ENCODE results near the gene LRP3.
"Not testable (repeated sequence)": the region's sequence is repeated elsewhere in the genome, so short reads cannot be mapped to it uniquely, and the experiment has no call there.

Gene LRP3

DNA sequence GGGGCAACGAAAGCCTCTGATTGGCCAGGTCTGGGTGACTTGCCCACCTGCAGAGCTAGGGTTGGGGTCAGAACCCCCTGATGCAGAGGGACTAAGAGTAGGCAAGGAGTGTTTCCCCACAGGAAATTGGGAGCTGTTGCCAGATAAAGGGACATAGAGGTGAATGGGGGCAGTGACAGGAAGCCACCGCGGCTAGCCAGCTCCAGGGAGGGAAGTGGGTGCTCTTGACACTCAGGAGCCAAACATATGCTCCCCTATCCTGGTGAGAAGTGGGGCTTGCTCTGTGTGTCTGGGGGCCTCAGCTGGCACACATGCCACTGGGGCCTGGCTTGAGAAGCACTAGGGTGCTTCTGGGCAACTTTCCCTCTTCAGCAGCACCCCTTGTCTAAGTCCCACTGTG lies 36.2 kb upstream of the LRP3 start:
- H3K27ac ChIP-seq, result no peak overlapping the region
- no peak for TF ChIP-seq ZFX (IDR thresholded peaks at IDR 0.05; ENCODE audit: borderline replicate concordance)
- TF ChIP-seq, protein P1, sequence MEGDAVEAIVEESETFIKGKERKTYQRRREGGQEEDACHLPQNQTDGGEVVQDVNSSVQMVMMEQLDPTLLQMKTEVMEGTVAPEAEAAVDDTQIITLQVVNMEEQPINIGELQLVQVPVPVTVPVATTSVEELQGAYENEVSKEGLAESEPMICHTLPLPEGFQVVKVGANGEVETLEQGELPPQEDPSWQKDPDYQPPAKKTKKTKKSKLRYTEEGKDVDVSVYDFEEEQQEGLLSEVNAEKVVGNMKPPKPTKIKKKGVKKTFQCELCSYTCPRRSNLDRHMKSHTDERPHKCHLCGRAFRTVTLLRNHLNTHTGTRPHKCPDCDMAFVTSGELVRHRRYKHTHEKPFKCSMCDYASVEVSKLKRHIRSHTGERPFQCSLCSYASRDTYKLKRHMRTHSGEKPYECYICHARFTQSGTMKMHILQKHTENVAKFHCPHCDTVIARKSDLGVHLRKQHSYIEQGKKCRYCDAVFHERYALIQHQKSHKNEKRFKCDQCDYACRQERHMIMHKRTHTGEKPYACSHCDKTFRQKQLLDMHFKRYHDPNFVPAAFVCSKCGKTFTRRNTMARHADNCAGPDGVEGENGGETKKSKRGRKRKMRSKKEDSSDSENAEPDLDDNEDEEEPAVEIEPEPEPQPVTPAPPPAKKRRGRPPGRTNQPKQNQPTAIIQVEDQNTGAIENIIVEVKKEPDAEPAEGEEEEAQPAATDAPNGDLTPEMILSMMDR (IDR thresholded peaks at IDR 0.05), result no peak

DNA sequence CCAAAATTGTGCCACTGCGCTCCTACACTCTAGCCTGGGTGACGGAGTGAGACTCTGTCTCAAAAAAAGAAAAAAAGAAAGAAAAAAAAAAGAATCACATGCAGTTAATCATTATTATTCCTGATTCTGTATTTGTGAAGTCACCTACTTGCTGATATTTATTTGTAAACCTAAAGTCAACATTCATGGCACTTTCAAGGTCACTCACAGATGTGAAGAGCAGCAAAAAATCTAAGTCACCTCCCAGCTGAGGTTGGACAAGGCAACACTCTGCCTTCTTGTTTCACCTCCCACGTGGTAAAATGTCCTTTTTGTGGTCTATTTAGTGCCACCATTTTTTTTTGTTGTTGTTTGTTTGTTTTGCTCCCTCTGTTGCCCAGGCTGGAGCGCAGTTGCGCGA lies 35.8 kb upstream of the LRP3 start:
- H3K27ac ChIP-seq, result no peak overlapping the region
- TF ChIP-seq, protein P1 (IDR thresholded peaks at IDR 0.05), result no peak
- TF ChIP-seq ZFX (IDR thresholded peaks at IDR 0.05; ENCODE audit: borderline replicate concordance), result no peak

DNA sequence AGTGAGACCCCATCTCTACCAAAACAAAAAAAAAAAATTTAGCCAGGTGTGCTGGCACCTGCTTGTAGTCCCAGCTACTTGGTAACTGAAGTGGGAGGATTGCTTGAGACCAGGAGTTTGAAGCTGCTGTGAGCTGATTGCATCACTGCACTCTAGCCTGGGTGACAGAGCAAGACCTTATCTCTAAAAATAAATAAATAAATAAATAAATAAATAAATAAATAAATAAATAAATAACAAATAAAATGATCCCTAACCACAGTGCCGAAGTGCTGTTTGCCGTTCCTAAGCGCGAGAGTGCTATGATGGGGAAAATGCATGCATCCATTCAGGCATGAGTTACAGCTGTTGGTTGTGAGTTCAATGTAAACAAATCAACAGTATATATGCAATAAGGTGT lies 35.0 kb upstream of the LRP3 start:
- TF ChIP-seq ZFX (IDR thresholded peaks at IDR 0.05; ENCODE audit: borderline replicate concordance), result no peak
- TF ChIP-seq, protein P1 (IDR thresholded peaks at IDR 0.05), result no peak
- H3K27ac ChIP-seq, result no peak overlapping the region

DNA sequence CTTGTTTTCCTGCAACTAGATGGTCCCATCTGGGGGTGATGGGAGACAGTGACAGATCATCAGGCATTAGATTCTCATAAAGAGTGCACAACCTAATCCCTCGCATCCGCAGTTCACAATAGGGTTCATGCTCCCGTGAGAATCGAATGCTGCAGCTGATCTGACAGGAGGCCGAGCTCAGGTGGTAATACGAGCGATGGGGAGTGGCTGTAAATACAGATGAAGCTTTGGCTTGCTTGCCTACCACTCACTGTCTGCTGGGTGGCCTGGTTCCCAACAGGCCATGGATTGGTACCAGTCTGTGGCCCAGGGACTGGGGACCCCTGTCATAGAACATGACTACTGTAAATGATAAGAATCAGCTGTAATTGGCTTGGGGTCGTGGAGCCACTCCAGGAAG lies 34.2 kb upstream of the LRP3 start:
- TF ChIP-seq ZFX (IDR thresholded peaks at IDR 0.05; ENCODE audit: borderline replicate concordance), result no peak
- no peak overlapping the region for H3K27ac ChIP-seq

DNA sequence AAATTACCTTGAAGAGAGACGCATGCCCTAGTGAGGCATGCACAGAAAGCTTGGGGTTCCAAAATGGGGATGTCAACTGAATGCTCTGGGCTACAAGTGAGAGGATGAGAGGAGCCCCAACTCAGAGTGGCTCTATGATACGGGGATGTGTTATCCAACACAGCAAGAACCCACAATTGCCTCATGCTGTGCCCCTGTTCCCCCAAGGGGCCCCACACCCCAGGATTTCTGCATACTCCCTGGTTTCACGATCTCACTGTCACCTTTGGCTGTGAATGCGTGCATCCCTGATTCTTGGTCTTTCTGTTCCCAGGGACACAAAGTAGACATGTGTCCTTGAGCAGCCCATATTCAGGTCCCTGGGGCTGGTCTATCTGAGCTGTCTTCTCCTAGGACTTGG lies 32.9 kb upstream of the LRP3 start:
- no peak for TF ChIP-seq ZFX (IDR thresholded peaks at IDR 0.05; ENCODE audit: borderline replicate concordance)
- TF ChIP-seq, protein P1 (IDR thresholded peaks at IDR 0.05), result no peak
- no peak overlapping the region for H3K27ac ChIP-seq

DNA sequence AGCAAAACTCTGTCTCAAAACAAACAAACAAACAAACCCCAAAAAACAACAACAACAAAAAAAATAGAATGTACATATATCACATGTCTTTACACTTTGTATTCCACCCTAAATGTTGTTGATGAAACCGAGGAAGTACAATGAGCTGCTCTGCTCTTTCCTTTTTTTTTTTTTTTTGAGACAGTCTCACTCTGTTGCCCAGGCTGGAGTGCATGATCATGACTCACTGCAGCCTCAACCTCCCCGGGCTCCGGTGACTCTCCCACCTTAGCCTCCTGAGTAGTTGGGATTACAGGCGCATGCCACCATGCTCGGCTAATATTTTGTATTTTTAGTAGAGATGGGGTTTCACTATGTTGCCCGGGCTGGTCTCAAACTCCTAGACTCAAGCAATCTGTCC lies 30.6 kb upstream of the LRP3 start:
- H3K27ac ChIP-seq, result no peak overlapping the region
- TF ChIP-seq, protein P1 (IDR thresholded peaks at IDR 0.05), result no peak
- no peak for TF ChIP-seq ZFX (IDR thresholded peaks at IDR 0.05; ENCODE audit: borderline replicate concordance)

DNA sequence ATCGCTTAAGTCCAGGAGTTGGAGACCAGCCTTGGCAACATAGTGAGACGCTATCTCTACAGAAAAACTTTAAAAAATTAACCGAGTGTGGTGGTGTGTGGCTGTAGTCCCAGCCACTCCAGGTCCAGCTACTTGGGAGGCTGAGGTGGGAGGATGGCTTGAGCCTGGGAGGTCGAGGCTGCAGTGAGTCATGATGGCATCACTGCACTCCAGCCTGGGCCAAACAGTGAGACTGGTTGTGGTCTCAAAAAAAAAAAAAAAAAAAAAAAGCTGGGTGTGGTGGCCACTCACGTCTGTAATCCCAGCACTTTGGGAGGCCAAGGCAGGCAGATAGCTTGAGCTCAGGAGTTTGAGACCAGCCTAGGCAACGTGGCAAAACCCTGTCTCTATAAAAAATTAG lies 28.1 kb upstream of the LRP3 start:
- not testable (repeated sequence) for H3K27ac ChIP-seq

DNA sequence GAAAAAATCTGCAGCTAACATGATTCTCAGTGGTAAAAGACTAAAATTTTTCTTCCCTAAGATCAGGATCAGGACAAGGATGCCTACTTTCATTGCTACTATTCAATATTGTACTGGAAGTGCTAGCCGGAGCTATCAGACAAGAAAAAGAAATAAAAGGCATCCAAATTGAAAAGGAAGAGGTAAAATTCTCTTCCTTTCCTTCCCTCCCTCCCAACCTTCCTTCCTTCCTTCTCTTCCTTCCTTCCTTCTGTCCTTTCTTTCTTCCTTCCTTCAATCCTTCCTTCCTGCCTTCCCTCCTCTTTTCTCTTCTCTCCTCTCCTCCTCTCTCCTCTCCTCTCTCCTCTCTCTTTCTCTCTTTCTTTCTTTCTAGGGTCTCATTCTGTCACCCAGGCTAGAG lies 26.7 kb upstream of the LRP3 start:
- no peak overlapping the region for H3K27ac ChIP-seq
- TF ChIP-seq, protein P1 (IDR thresholded peaks at IDR 0.05), result no peak
- no peak for TF ChIP-seq ZFX (IDR thresholded peaks at IDR 0.05; ENCODE audit: borderline replicate concordance)

Data from 22Rv1 (cell line).